Thyroid gland (tissue), 4 donors: ENCODE results near the gene PITPNB.

Experiments used
- POLR2A ChIP-seq, 2 donors: fragments of 450-650 bp; IDR thresholded peaks; one replicate each; pipeline ENCODE4 v1.6.1; 2017; ENCODE audit warnings: antibody characterized with exemption in 2 of 2, mild to moderate bottlenecking in 2 of 2, moderate library complexity in 1 of 2
- TF ChIP-seq, protein P1 (sequence below), 6 experiments: fragments of 200-600 bp in 3 of 6; fragments of 450-650 bp in 3 of 6; sonication (generic) in 3 of 6; IDR thresholded peaks; one replicate each; pipeline ENCODE4 v1.5.1; 2016 to 2019; ENCODE audit warnings: antibody characterized with exemption in 6 of 6, mild to moderate bottlenecking in 2 of 6, inconsistent platforms in 1 of 6, moderate library complexity in 1 of 6

DNA sequence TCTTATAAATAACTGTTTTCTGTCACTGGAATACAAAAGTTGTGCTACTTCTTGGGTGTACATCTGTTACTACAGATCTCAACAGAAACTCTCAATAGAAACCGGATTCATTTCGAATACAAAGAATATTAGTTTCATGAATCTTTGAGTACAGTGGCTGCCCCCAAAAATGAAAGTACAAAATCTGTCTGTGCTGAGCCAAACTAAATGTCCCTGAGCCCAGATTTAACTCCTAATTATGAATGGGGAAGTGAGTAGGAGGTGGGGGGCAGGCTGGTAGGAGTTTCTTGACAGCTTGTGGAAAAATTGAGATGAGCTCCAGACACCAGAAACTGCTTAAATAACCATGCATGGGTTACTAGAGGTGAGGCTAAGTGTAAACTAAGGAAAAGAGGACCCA, 41.6 kb downstream of the PITPNB start:
- TF ChIP-seq, protein P1, sequence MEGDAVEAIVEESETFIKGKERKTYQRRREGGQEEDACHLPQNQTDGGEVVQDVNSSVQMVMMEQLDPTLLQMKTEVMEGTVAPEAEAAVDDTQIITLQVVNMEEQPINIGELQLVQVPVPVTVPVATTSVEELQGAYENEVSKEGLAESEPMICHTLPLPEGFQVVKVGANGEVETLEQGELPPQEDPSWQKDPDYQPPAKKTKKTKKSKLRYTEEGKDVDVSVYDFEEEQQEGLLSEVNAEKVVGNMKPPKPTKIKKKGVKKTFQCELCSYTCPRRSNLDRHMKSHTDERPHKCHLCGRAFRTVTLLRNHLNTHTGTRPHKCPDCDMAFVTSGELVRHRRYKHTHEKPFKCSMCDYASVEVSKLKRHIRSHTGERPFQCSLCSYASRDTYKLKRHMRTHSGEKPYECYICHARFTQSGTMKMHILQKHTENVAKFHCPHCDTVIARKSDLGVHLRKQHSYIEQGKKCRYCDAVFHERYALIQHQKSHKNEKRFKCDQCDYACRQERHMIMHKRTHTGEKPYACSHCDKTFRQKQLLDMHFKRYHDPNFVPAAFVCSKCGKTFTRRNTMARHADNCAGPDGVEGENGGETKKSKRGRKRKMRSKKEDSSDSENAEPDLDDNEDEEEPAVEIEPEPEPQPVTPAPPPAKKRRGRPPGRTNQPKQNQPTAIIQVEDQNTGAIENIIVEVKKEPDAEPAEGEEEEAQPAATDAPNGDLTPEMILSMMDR (IDR thresholded peaks at IDR 0.05) = no peak
- no peak for TF ChIP-seq POLR2A (IDR thresholded peaks at IDR 0.05)
